Epithelial cell of proximal tubule (primary cell): ENCODE results near the gene GARIN5A. TPM values are rescaled to one million over a fixed set of nuclear protein-coding genes. Genes with fewer than 3 reads are reported as not detected.

ENCODE experiments used
- DNase-seq: peaks from one replicate; pipeline ENCODE4 v3.0.0-alpha.2; 2011; ENCODE audit warnings: low read depth
- H3K4me3 ChIP-seq: 2 replicates; pipeline ENCODE4 v1.5.1; 2011; ENCODE audit warnings: low read depth, mild to moderate bottlenecking, low read length
- CTCF ChIP-seq: conservative IDR thresholded peaks from 2 replicates; pipeline ENCODE4 v1.5.1; 2012; ENCODE audit warnings: low read depth, mild to moderate bottlenecking, low read length
- total RNA-seq: library from RNA; depleted of rRNA; stranded (reverse); fragments of >200 nt; gene quantifications from 2 replicates; pipeline ENCODE4 v1.2.3, GENCODE V29; 2015

The GARIN5A gene
- total RNA-seq, 1 donor from 2014 or later = 0.69 TPM

GRCh38 chr19:50516964-50517703, 40.5 kb upstream of the GARIN5A start:
- TF ChIP-seq CTCF = no peak
- no peak for DNase-seq
- no peak overlapping the region for H3K4me3 ChIP-seq

- H3K4me3 ChIP-seq = no peak overlapping the region
- no peak for TF ChIP-seq CTCF
- DNase-seq = no peak
These were observed 39.8 kb upstream of the GARIN5A start for GRCh38 chr19:50516456-50516855.

GRCh38 chr19:50515168-50515561, 38.5 kb upstream of the GARIN5A start:
- no peak for DNase-seq
- TF ChIP-seq CTCF = no peak
- H3K4me3 ChIP-seq = no peak overlapping the region

GRCh38 chr19:50514346-50515167, 37.9 kb upstream of the GARIN5A start:
- DNase-seq = no peak
- no peak overlapping the region for H3K4me3 ChIP-seq
- no peak for TF ChIP-seq CTCF

GRCh38 chr19:50513746-50514345, 37.2 kb upstream of the GARIN5A start, which contains the start of gene ASPDH:
TSS of gene ASPDH (minus strand) at chr19:50513913. CDS start at chr19:50513823, 90 bp downstream.
- DNase-seq = no peak
- TF ChIP-seq CTCF = no peak
- H3K4me3 ChIP-seq = no peak within 1 kb of the TSS

- TF ChIP-seq CTCF = no peak
These were observed 36.5 kb upstream of the GARIN5A start for GRCh38 chr19:50512999-50513745.

More at GRCh38 chr19:50512999-50513745, 36.5 kb upstream of the GARIN5A start:
- no peak overlapping the region for H3K4me3 ChIP-seq
- no peak for DNase-seq
